ENCODE measurements around the gene PLA2G7. TPM values are rescaled to one million over a fixed set of nuclear protein-coding genes. Genes with fewer than 3 reads are reported as not detected.
"Not testable (repeated sequence)": the region's sequence is repeated elsewhere in the genome, so short reads cannot be mapped to it uniquely, and the experiment has no call there.

PLA2G7 gene
- total RNA-seq = 5.1 TPM

- peak within 1 kb of the TSS; percentile 38 for H3K4me3 ChIP-seq (ENCODE audit: low read length)
Observed at GRCh38 chr6:46734867-46735719, at the start of gene PLA2G7. Gene PLA2G7, minus strand, starts transcription at chr6:46735375. Its CDS starts 12,484 bp downstream, at chr6:46722891.

GRCh38 chr6:46784535-46784934, 49.4 kb upstream of the PLA2G7 start:
- Histone ChIP-seq H3K4me3 (ENCODE audit: low read length) (no peak overlapping the region), H3K27me3 (ENCODE audit: insufficient read depth, low read length) (no peaks in the 10 kb centered on the region), H3K4me1 (ENCODE audit: insufficient read depth, low read length) (no peaks in the 10 kb centered on the region), H3K9me3 (ENCODE audit: low read depth, low read length) (no peaks in the 10 kb centered on the region)

More at GRCh38 chr6:46734867-46735719, at the start of gene PLA2G7:
- Histone ChIP-seq H3K27me3 (ENCODE audit: insufficient read depth, low read length) (peaks cover 48% of the 10 kb centered on the region), H3K9me3 (ENCODE audit: low read depth, low read length) (no peaks in the 10 kb centered on the region), H3K4me1 (ENCODE audit: insufficient read depth, low read length) (peaks cover 15% of the 10 kb centered on the region)

DNA sequence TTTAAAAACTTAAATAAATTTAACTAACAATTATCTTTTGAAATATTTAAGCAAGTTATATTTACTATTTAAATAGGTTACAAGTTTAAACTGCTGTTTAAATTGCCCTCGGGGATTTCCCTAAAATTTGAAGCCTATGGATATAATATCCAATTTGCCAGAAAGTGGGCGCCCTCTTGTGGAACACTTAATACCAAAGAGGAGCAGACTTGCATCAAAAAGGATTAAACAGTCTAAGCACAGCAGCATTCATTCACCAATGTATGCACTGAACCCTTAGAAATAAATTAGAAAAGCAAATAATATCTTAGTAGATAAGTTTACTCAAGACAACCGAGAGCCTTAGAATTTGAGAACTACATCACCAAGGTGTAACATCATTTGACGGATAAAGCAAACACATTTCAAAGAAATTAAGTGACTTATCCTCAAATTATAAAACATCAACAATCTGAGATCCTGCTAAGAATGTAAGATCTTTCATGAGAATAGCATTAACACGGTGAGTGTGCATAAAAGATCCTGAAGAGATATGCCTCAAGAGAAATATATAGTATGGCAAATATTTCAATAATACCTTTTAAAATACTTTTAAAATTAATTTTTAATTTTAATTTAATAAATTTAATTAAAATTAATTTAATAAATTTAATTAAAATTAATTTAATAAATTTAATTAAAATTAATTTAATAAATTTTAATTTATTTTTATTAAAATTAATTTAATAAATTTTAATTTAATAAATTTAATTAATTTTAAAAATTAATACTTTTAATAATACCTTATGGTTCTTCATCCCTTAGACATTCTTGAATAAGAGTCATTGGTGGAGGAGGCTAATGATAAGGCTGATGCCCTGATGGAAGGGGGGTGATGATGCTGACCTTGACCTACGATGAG, 46.6 kb upstream of the PLA2G7 start:
- H3K4me1 ChIP-seq (ENCODE audit: insufficient read depth, low read length) = no peaks in the 10 kb centered on the region
- H3K4me3 ChIP-seq (ENCODE audit: low read length) = no peak overlapping the region
- H3K27me3 ChIP-seq (ENCODE audit: insufficient read depth, low read length) = no peaks in the 10 kb centered on the region
- H3K9me3 ChIP-seq (ENCODE audit: low read depth, low read length) = no peaks in the 10 kb centered on the region

DNA sequence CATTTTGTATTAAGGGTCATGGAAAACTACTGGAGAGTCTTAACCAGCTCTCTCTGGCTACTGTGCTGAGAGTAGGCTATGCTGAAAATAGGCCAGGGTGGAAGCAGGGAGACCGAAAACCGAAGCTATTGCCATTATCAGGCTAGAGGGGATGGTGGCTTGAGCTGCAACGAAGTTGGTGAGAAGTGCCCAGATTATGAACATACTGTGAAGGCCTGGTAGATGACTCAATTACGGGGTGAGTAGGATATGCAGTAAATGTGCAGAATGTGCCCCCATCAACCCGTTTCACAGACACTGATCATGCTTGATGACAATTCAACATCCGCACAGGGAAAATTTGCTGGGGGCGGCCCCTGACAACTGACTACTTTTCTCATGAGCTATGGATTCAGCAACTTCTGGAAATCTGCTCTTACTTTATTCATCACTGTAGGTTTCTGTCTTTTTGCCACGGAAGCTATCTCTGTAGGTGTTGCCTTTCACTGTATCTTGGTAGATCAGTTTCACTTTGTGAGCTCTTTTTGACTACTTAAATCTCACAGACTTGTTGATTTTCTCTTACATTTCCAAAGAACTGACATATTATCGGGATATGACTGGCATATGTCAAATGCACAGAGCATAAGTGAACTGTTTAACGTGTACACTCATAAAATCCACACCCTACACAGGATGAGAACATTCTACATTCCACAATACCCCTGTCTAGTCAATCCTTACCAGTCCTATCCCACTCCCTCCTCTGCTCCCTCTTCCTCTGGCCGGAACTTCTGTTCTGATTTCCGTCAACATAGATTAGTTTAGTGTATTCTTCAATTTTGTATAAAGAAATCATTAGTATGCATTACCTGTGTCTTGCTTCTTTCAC, 42.5 kb upstream of the PLA2G7 start:
- H3K4me3 ChIP-seq (ENCODE audit: low read length) = no peak overlapping the region
- no peaks in the 10 kb centered on the region for H3K27me3 ChIP-seq (ENCODE audit: insufficient read depth, low read length)
- H3K4me1 ChIP-seq (ENCODE audit: insufficient read depth, low read length) = peaks cover 20% of the 10 kb centered on the region
- no peaks in the 10 kb centered on the region for H3K9me3 ChIP-seq (ENCODE audit: low read depth, low read length)

DNA sequence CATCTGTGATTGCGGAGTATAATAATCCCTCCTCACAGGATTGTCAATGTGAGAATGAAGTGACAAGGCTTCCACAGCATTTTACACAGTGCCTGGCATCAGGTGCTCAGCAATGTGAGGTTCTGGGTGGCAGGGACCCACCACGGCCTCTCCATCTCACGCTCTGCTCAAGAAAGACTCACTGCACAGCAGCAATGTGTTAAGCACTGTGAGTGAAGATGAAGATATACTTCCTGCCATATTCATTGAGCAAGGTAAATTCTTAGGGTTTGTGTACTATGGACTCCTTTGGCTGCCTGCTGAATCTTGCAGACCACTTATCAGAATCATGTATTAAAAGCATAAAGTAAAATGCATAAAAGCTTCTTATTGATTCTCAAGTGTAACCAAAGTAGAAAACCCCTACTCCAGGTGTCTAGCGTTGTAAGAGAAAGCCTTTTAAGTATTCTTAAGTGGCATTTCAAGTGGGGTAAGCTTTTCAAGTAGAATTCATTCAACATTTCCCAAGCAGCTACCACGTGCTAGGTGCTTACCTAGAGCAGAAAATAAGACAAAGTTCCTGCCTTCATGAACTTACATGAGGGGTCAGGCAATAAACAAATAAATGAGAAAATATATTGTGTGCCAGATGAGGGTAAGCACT, 41.0 kb upstream of the PLA2G7 start:
- Histone ChIP-seq H3K9me3 (ENCODE audit: low read depth, low read length) (no peaks in the 10 kb centered on the region), H3K4me1 (ENCODE audit: insufficient read depth, low read length) (peaks cover 35% of the 10 kb centered on the region), H3K4me3 (ENCODE audit: low read length) (no peak overlapping the region), H3K27me3 (ENCODE audit: insufficient read depth, low read length) (no peaks in the 10 kb centered on the region)

DNA sequence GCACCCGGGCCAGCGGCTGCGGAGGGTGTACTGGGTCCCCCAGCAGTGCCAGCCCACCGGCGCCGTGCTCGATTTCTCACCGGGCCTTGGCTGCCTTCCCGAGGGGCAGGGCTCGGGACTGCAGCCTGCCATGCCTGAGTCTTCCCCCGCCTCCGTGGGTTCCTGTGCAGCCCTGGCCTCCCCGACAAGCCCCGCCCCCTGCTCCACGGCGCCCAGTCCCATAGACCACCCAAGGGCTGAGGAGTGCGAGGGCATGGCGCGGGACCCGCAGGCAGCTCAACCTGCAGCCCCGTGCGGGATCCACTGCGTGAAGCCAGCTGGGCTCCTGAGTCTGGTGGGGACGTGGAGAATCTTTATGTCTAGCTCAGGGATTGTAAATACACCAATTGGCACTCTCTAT, 39.6 kb upstream of the PLA2G7 start:
- H3K4me1 ChIP-seq (ENCODE audit: insufficient read depth, low read length) = peaks cover 47% of the 10 kb centered on the region
- not testable (repeated sequence) for H3K27me3 ChIP-seq (ENCODE audit: insufficient read depth, low read length); H3K4me3 ChIP-seq (ENCODE audit: low read length); H3K9me3 ChIP-seq (ENCODE audit: low read depth, low read length)

- Histone ChIP-seq H3K9me3 (ENCODE audit: low read depth, low read length) (no peaks in the 10 kb centered on the region), H3K4me3 (ENCODE audit: low read length) (no peak overlapping the region), H3K4me1 (ENCODE audit: insufficient read depth, low read length) (peaks cover 47% of the 10 kb centered on the region), H3K27me3 (ENCODE audit: insufficient read depth, low read length) (no peaks in the 10 kb centered on the region)
Observed at GRCh38 chr6:46773201-46773855, 38.2 kb upstream of the PLA2G7 start.

DNA sequence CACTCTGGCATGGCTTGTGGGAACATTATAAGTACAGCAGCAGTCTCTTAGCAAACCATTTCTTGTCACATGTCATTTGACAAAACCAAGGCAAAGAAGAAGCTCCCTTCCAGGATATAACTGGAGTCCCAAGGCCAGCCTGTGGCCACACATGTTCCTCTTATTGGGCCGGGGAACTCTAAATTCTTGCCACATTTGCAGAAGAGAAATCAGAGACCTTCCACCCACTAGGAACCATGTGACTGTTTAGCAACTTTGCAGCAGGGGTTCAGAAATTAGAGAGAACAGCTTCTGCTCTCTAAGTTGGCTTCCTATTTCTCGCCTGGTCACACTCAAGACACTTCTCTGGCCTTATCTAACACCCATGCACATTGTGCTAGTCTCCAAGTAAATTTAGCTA, 37.6 kb upstream of the PLA2G7 start:
- Histone ChIP-seq H3K9me3 (ENCODE audit: low read depth, low read length) (no peaks in the 10 kb centered on the region), H3K4me1 (ENCODE audit: insufficient read depth, low read length) (peaks cover 47% of the 10 kb centered on the region), H3K4me3 (ENCODE audit: low read length) (no peak overlapping the region), H3K27me3 (ENCODE audit: insufficient read depth, low read length) (no peaks in the 10 kb centered on the region)

GRCh38 chr6:46772016-46772415, 36.8 kb upstream of the PLA2G7 start:
- Histone ChIP-seq H3K4me3 (ENCODE audit: low read length) (no peak overlapping the region), H3K9me3 (ENCODE audit: low read depth, low read length) (peaks cover 6% of the 10 kb centered on the region), H3K27me3 (ENCODE audit: insufficient read depth, low read length) (no peaks in the 10 kb centered on the region), H3K4me1 (ENCODE audit: insufficient read depth, low read length) (peaks cover 47% of the 10 kb centered on the region)

- H3K4me3 ChIP-seq (ENCODE audit: low read length) = no peak overlapping the region
- H3K4me1 ChIP-seq (ENCODE audit: insufficient read depth, low read length) = no peaks in the 10 kb centered on the region
- peaks cover 7% of the 10 kb centered on the region for H3K9me3 ChIP-seq (ENCODE audit: low read depth, low read length)
- H3K27me3 ChIP-seq (ENCODE audit: insufficient read depth, low read length) = no peaks in the 10 kb centered on the region
Observed at GRCh38 chr6:46764961-46765360, 29.8 kb upstream of the PLA2G7 start.

- H3K27me3 ChIP-seq (ENCODE audit: insufficient read depth, low read length); H3K4me1 ChIP-seq (ENCODE audit: insufficient read depth, low read length); H3K4me3 ChIP-seq (ENCODE audit: low read length); H3K9me3 ChIP-seq (ENCODE audit: low read depth, low read length): not testable (repeated sequence)
Observed at GRCh38 chr6:46764280-46764679, 29.1 kb upstream of the PLA2G7 start.

DNA sequence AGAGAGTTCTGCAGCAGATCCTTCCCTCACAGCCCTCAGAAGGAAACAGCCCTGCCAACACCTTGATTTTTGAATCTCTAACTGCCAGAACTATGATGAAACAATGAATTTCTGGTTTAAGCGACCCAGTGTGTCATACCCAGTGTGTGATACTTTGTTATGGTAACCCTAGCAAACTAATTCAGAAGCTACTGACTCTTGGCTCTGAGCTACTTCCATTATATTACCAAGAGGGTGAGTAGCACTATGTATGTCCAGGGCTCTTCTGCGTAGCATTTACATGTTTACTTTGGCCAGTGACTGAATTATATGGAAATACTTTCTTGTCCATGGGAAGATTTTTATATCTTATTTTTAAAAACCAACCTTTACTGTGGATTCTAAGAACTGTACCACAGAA, 28.3 kb upstream of the PLA2G7 start:
- Histone ChIP-seq H3K9me3 (ENCODE audit: low read depth, low read length) (peaks cover 7% of the 10 kb centered on the region), H3K27me3 (ENCODE audit: insufficient read depth, low read length) (no peaks in the 10 kb centered on the region), H3K4me3 (ENCODE audit: low read length) (no peak overlapping the region), H3K4me1 (ENCODE audit: insufficient read depth, low read length) (no peaks in the 10 kb centered on the region)

GRCh38 chr6:46760925-46761324, 25.8 kb upstream of the PLA2G7 start:
- H3K27me3 ChIP-seq (ENCODE audit: insufficient read depth, low read length) = no peaks in the 10 kb centered on the region
- H3K4me3 ChIP-seq (ENCODE audit: low read length) = no peak overlapping the region
- no peaks in the 10 kb centered on the region for H3K4me1 ChIP-seq (ENCODE audit: insufficient read depth, low read length)
- H3K9me3 ChIP-seq (ENCODE audit: low read depth, low read length) = no peaks in the 10 kb centered on the region
